HG02938 (cell line): ENCODE measurements around the gene BMP2.

ENCODE experiments used
- ATAC-seq: cut with Tn5 transposase; IDR thresholded peaks from one replicate; pipeline ENCODE4 v1.9.1; 2021; ENCODE audit warnings: mild to moderate bottlenecking, moderate library complexity; ENCODE audit not compliant: unreplicated experiment

The BMP2 gene

DNA sequence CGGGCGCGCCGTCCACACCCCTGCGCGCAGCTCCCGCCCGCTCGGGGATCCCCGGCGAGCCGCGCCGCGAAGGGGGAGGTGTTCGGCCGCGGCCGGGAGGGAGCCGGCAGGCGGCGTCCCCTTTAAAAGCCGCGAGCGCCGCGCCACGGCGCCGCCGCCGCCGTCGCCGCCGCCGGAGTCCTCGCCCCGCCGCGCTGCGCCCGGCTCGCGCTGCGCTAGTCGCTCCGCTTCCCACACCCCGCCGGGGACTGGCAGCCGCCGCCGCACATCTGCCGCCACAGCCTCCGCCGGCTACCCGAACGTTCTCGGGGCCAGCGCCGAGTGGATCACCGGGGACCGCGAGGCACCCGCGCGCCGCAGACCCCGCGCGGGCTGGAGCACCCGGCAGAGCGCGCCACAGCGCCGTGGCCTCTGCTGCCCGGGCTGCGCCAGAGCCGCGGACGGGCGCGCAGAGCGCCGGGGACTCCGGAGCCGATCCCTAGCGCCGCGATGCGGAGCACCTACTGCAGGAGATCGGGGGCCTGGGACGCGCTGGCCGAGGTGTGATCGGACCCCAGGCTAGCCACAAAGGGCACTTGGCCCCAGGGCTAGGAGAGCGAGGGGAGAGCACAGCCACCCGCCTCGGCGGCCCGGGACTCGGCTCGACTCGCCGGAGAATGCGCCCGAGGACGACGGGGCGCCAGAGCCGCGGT, at the start of gene BMP2:
TSS of gene BMP2 (plus strand) at position 151 of the 692 bp plus-strand sequence. CDS start 2,441 bp downstream, outside the sequence.
- ATAC-seq = peak; percentile 49

- ATAC-seq = no peak
These were observed 48.7 kb upstream of the BMP2 start for GRCh38 chr20:6718662-6719368.

DNA sequence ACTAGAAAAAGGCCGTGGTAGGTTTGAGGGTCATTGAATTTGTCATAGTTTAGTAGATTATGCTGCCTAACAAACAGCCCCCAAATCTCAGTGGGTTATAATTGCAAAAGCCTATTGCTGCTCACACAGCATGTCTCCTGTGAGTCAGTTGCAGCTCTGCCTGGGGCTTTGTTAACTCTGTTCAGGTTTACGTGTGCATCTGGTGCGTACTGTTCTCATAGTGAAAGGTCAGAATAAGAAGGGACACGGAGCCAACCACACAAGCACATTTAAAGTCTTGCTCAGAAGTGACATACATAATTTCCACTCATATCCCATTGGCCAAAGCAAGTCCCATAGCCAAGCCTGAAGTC, 48.1 kb upstream of the BMP2 start:
- ATAC-seq = no peak

GRCh38 chr20:6726761-6727160, 40.7 kb upstream of the BMP2 start:
- ATAC-seq = no peak

DNA sequence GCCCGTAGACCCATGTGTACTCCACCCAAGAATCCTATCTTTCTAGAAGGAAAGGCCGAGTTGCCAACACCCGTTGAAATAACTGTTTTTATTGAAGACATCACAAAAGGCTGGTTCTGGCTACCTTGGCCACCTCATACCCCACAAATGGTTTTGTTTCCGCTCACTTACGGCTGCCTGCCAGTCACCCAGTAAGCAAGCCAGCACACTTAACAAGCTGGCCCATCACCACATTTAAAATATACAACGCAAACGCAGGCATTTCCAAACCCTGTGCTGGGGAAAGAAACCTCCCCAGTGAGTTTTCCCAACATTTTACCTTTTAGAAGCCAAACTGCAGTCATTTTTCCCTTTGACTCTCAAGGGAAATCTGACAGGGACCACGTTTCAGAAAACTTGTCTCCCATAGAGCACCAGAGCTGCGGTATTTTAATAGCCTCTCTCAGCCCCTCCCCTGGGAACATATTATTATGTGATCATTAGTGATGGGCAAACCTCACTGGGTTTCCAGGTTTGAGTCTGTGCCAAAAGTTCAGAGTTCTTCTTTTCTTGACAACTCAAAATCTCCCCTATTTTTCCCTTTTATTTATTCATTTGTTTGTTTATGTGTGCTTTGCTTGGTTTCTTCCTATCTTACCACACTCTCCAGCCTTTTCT, 36.7 kb upstream of the BMP2 start:
- ATAC-seq = no peak

DNA sequence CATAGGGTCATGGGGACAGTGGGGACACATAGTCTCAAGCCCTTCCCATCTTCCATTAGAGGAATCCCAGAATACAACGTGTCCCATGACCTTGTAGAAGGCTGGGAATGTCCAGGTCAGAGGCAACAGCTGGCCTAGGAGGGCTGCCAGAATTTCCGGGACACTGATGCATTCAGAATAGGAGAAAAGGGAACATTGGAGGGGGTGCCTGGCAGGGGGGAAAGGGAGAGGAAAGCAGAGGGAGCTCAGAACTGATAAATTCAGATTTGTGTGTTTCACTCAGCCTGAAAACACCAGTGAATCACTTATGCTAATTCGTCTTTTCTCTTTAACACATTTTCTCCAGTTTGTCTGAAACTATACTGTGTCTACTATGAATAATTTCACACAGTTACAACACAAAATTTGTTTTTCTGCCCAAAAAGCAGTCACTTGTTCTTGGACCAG, 35.5 kb upstream of the BMP2 start:
- ATAC-seq = no peak

DNA sequence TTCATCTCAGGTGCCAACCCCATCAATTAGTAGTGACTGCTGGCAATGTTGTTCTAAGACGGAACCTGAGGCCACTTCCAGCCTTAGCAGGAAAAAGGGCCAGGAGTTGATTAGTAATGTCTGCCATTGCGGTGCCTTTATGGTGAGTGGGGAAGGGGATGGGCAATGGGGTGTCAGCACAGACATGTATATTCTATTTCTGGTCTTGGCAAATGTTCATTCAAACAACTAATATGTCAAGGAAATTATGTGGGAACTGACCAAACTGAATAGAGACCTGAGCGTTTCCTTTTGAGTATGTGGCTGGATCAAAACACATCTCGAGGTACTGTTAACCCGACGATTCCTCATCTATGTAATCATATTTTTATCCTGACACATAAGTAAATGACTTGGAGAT, 34.6 kb upstream of the BMP2 start:
- no peak for ATAC-seq

DNA sequence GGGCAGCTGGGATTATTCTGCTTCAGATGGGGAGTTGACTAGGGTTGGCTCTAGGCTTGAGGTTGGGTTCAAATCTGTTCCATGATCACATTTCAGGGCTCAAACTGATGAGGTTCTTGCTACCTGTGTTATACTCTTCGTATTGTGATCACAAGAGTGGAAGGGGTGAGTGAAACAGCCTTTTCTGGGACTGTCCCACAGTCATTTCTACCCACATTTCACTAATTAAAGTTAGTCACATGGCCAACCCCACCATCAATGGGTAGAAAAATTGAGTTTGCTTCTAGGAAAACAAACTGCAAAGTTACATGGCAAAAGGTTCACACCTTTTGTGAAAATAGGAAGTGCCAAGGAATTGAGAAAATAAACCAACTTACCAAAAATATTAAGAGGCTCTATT, 33.5 kb upstream of the BMP2 start:
- no peak for ATAC-seq

GRCh38 chr20:6735942-6736845, 31.3 kb upstream of the BMP2 start:
- ATAC-seq = no peak

DNA sequence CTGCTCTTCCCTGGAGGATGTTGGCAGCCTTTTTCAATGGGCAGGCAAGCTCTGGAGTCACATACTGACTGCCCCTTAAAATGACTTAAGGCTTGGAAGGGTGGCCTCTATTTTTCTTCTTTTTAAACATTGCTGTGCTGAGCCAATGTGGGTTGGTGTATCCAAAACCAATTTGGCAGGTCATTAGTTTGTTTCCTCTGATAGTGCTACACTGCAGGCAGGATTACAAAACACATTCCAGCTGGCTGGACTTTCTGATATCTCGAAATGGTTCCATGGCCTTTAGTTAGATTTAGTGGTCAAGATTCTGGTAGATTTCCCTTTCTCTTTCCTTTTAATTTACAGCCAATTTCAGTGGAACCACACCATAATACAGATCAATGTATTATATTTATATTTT, 28.1 kb upstream of the BMP2 start:
- no peak for ATAC-seq

- no peak for ATAC-seq
These were observed 27.4 kb upstream of the BMP2 start for GRCh38 chr20:6740096-6740495.

GRCh38 chr20:6744180-6744579, 23.3 kb upstream of the BMP2 start:
- no peak for ATAC-seq

- no peak for ATAC-seq
These were observed 22.7 kb upstream of the BMP2 start for GRCh38 chr20:6744805-6745204.

DNA sequence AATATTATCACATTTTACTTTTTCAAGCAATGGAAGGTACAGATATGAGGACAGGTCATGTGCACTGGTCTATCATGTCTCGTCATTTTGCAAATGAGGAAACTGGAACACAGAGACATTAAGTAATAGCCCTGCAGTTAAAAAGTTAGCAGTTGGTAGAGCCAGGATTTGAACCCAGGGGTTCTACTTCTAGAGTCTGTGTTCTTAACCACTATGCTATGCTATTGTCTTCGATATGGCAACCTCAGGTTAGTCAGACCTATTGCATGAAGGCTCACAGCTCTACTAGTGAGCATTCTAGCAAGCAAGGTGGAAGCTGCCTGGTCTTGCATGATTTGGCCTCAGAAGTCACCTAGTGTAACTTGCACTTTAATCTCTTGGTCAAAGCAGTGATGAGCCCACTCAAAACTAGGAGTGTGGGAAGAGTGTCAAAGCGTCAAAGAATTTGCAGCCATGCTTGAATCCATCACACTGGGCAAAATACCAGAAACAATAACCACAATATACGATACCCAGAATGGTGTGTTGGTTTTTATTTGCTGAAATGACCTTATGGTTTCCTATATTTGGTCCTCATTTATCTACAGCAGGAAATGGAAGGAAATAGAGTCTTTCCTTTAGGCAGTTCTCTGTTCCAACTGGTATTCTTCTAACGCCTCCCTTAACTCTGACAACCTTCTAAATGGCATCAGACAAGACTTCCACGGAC, 20.4 kb upstream of the BMP2 start:
- ATAC-seq = no peak

DNA sequence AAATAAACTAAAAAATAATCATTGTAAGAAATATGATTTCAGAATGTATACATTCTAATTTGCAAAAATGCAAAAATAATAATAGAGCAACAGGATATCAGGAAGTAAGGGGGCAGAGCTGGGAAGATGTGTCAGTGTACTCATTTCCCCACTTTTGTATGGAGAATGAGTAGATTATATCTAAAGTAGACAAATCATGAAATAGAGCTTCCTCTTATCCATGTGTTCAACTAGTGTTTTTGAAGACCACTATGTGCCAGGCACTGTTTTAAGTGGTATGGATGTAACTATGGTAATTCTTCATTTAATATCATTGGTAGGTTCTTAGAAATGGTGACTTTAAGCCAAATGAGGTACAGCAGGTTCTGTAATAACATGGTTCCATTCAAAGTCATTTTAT, 17.0 kb upstream of the BMP2 start:
- ATAC-seq = no peak

- ATAC-seq = no peak
These were observed 10.5 kb upstream of the BMP2 start for GRCh38 chr20:6756693-6757595.

DNA sequence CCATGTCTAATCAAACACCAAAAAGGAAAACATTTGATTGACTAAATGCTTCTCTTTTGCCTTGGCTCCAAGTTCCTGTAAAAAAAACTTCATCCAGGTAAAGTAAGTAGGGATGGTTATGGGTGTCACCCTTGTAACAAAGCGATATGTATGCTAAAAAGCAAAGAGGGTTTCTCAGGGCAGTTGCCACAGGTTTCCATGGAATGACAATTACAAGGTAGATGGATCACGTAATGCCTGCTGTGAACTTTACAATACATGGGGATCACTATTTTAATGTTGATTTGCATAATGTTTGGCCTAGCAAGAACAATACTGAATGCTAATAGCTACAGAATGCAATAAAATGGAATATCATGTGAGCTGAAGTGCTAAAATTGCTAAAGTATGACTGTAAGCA, 2.9 kb upstream of the BMP2 start:
- ATAC-seq = no peak

DNA sequence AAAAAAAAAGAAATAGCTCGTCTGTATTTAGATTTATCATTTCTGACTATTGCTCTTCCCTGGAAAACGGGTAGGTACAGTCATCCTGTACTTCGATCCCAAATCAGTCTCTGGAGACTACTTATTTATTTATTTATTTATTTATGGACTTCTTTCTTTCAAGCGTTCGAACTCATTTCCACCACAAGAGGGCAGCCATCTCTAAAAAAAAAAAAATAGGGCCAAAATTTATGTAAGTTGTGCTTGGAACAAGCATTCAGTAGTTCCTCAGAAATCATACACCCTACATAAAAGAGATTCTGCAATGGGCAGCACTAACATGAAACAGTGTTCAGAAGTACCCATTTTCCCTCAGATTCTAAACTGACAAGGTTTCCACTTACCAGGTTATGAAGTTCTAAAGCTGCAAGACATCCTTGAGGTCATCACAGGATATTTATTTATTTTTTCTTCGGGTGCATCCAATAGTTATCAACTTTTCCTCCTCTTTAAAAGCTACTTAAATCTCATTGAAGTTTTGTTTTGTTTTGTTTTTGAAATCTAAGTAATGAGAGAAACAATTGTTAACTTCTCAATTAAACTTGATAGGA, 1.9 kb upstream of the BMP2 start:
- no peak for ATAC-seq

GRCh38 chr20:6766433-6766832, 1.1 kb upstream of the BMP2 start:
- ATAC-seq = no peak
